Measurements from ENCODE around the gene RASSF4. TPM values are rescaled to one million over a fixed set of nuclear protein-coding genes. Genes with fewer than 3 reads are reported as not detected.

RASSF4 gene
- total and polyA plus RNA-seq, 2 donors (not counting 3 experiments of a cell fraction or from before 2014, with no cell fraction given): 7.6 to 8.2 TPM

- H2AFZ ChIP-seq (ENCODE audit: low read depth, low read length): peak overlapping the region; percentile 8
Measured at GRCh38 chr10:44935201-44935965, 24.2 kb upstream of the RASSF4 start.

More at GRCh38 chr10:44935201-44935965, 24.2 kb upstream of the RASSF4 start:
- intact Hi-C loops (cut with micrococcal nuclease): no loop called here
- no peak for TF ChIP-seq JUN (IDR thresholded peaks at IDR 0.05; ENCODE audit: borderline replicate concordance, insufficient read depth, insufficient read length, low read depth)
- no peak for TF ChIP-seq MYC (IDR thresholded peaks at IDR 0.05; ENCODE audit: low read depth, low read length)
- no peak for TF ChIP-seq CTCF (IDR thresholded peaks at IDR 0.05; ENCODE audit: extremely low read depth in 1 of 2, insufficient read depth in 1 of 2, low read depth in 1 of 2, low read length in 2 of 2)
- no peak for TF ChIP-seq POLR2AphosphoS5 (IDR thresholded peaks at IDR 0.05; ENCODE audit: insufficient read depth, low read depth, low read length)
- TF ChIP-seq GATA2 (IDR thresholded peaks at IDR 0.05; ENCODE audit: insufficient read depth, insufficient read length, low read depth, low read length): no peak
- TF ChIP-seq EZH2 (IDR thresholded peaks at IDR 0.05; ENCODE audit: borderline replicate concordance, low read depth, low read length, severe bottlenecking): no peak
- no peak for TF ChIP-seq POLR2A (IDR thresholded peaks at IDR 0.05; ENCODE audit: low read depth, low read length)
- TF ChIP-seq MAX (IDR thresholded peaks at IDR 0.05; ENCODE audit: insufficient read depth, insufficient read length): no peak
- no peak for TF ChIP-seq FOS (IDR thresholded peaks at IDR 0.05; ENCODE audit: borderline replicate concordance, insufficient read depth, low read length)
- H3K27ac ChIP-seq (ENCODE audit: insufficient read depth, low read depth, low read length): no peak overlapping the region
- H3K36me3 ChIP-seq (ENCODE audit: control insufficient read depth in 2 of 2, extremely low read depth in 1 of 2, insufficient read depth in 2 of 2, low read length in 2 of 2): no peaks in the 10 kb centered on the region
- no peaks in the 10 kb centered on the region for H3K9me1 ChIP-seq (replicated peaks; ENCODE audit: control insufficient read depth, extremely low read depth, insufficient read depth, low read length)
- H4K20me1 ChIP-seq (replicated peaks; ENCODE audit: control insufficient read depth, extremely low read depth, insufficient read depth, low read length): no peaks in the 10 kb centered on the region
- H3K79me2 ChIP-seq (ENCODE audit: control insufficient read depth, insufficient read depth, low read length): no peaks in the 10 kb centered on the region
- CTCF ChIA-PET: interaction anchor here (1.1 to 4.8 kb wide), 6 partner anchors 9 to 69 kb away, joined by 3 to 62 read pairs (median 8); partner anchors contain the start of gene ZNF22
- no TSS peak for BruUV-seq (replicated peaks)
- no peak for FAIRE-seq
- peak; percentile 38 for DNase-seq (ENCODE audit: low read depth, low spot score)
- no peak overlapping the region for H3K4me2 ChIP-seq (ENCODE audit: insufficient read depth, low read length)
- no peaks in the 10 kb centered on the region for H3K9me3 ChIP-seq (replicated peaks; ENCODE audit: control insufficient read depth, insufficient read depth, low read length)
- POLR2A ChIA-PET: no interaction called here
- H3K4me3 ChIP-seq (replicated peaks in 1 of 3; ENCODE audit: insufficient read depth in 1 of 3, low read depth in 1 of 3, low read length in 3 of 3): no peak overlapping the region
- H3K27me3 ChIP-seq (ENCODE audit: control insufficient read depth in 2 of 2, insufficient read depth in 2 of 2, low read length in 2 of 2): peaks cover 0 to under 1% of the 10 kb centered on the region in 2 experiments
- H3K9ac ChIP-seq (replicated peaks; ENCODE audit: extremely low read depth, insufficient read depth, low read length): no peak overlapping the region
- dilution Hi-C loops (cut with MboI; ENCODE audit: extremely low pct_ligation_motif_present, low sequenced_read_pairs): no loop called here
- H3K4me1 ChIP-seq (ENCODE audit: control insufficient read depth, extremely low read depth, insufficient read depth, low read length): no peaks in the 10 kb centered on the region
